ENCODE data around the gene TFF1.

The TFF1 gene

GRCh38 chr21:42398436-42399028 lies 32.2 kb upstream of the TFF1 start:
- no peak for DNase-seq (ENCODE audit: low read depth in 2 of 2)

- no peak for DNase-seq (ENCODE audit: low read depth in 2 of 2)
These were observed 31.5 kb upstream of the TFF1 start for GRCh38 chr21:42397746-42398394.

- DNase-seq (ENCODE audit: low read depth in 2 of 2), result no peak
These were observed 30.7 kb upstream of the TFF1 start for GRCh38 chr21:42396799-42397745.

GRCh38 chr21:42395905-42396651 lies 29.7 kb upstream of the TFF1 start, which contains the start of gene TMPRSS3:
Gene TMPRSS3 (minus strand): TSS chr21:42396052. CDS start chr21:42395417, 635 bp downstream.
- no peak for DNase-seq (ENCODE audit: low read depth in 2 of 2)

GRCh38 chr21:42395302-42395701 lies 29.0 kb upstream of the TFF1 start:
- DNase-seq (ENCODE audit: low read depth in 2 of 2), result no peak

- no peak for DNase-seq (ENCODE audit: low read depth in 2 of 2)
These were observed 27.2 kb upstream of the TFF1 start for GRCh38 chr21:42393443-42393950.

GRCh38 chr21:42392731-42393442 lies 26.6 kb upstream of the TFF1 start:
- DNase-seq (ENCODE audit: low read depth in 2 of 2), result no peak

- no peak for DNase-seq (ENCODE audit: low read depth in 2 of 2)
These were observed 25.0 kb upstream of the TFF1 start for GRCh38 chr21:42391297-42391696.

- no peak for DNase-seq (ENCODE audit: low read depth in 2 of 2)
These were observed 24.4 kb upstream of the TFF1 start for GRCh38 chr21:42390696-42391095.

- no peak for DNase-seq (ENCODE audit: low read depth in 2 of 2)
These were observed 23.9 kb upstream of the TFF1 start for GRCh38 chr21:42390193-42390592.

GRCh38 chr21:42389449-42389835 lies 23.1 kb upstream of the TFF1 start:
- DNase-seq (ENCODE audit: low read depth in 2 of 2), result no peak

- DNase-seq (ENCODE audit: low read depth in 2 of 2), result no peak
These were observed 22.6 kb upstream of the TFF1 start for GRCh38 chr21:42388740-42389448.

GRCh38 chr21:42387843-42388340 lies 21.6 kb upstream of the TFF1 start:
- no peak for DNase-seq (ENCODE audit: low read depth in 2 of 2)

GRCh38 chr21:42387164-42387563 lies 20.8 kb upstream of the TFF1 start:
- no peak for DNase-seq (ENCODE audit: low read depth in 2 of 2)

GRCh38 chr21:42386034-42386591 lies 19.8 kb upstream of the TFF1 start:
- DNase-seq (ENCODE audit: low read depth in 2 of 2), result no peak

GRCh38 chr21:42385619-42386018 lies 19.3 kb upstream of the TFF1 start:
- DNase-seq (ENCODE audit: low read depth in 2 of 2), result no peak

- no peak for DNase-seq (ENCODE audit: low read depth in 2 of 2)
These were observed 18.7 kb upstream of the TFF1 start for GRCh38 chr21:42384989-42385388.

GRCh38 chr21:42384156-42384945 lies 18.0 kb upstream of the TFF1 start:
- no peak for DNase-seq (ENCODE audit: low read depth in 2 of 2)

GRCh38 chr21:42383331-42383730 lies 17.0 kb upstream of the TFF1 start:
- DNase-seq (ENCODE audit: low read depth in 2 of 2), result no peak

Data from activated CD8-positive, alpha-beta memory T cell treated with anti-CD3 and anti-CD28 coated beads for 4 hours (primary cell).